NCI-H446 treated with DMSO at 0.1 percent for 48 hours (cell line): Measurements from ENCODE around the gene ESR2.
"Not testable (repeated sequence)": the region's sequence is repeated elsewhere in the genome, so short reads cannot be mapped to it uniquely, and the experiment has no call there.

Experiments
- DNase-seq: peaks from one replicate; lab custom pipeline; 2025; lab: John Stamatoyannopoulos, UW

ESR2 gene

DNA sequence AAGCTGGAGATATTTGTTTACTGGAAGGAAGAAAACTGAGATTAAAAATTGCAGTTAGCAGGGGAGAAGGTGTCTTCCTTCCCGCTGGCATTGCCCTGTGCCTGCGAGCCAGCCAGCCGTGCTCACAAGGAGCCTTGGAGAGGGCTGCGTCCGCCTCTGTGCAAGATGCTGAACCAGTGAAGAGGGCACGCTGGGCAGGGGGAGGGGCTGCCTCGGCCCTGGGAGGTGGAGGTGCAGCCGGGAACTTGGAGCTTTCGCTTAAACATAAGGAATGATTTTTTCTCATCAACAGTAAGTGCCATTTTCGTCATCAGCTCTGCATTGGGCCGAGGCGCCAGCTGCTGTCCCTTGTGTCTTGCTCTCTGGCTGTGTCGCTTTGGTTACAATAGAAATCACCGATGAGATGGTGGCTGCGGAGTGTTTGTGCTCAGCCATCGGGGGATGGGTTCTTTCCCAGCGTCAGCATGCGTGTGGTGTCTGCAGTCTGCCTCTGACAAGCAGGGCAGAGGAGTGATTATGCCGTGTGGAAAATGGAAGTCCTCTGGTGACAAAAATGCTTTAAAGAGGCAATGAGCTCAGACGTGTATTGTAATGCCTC is 97.3 kb downstream of the ESR2 start:
- DNase-seq: no peak

DNA sequence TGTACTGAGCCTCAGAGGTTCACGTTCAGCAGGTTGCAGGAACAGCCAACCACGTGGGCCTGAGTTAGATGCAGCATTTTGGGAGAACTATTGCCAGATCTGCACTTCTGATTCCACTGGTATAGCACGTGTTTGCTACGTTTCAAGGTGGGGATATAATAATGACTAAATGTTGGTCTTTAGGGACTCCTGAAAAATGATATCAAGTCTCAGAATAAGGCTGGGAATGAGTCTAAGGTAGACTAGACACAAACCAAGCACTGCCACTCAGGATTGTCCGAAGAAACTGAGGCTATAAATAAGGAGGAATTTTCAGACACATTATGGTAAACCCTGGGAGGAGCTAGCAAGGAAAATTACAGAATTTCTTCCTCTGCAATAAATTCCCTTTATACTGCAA is 98.1 kb downstream of the ESR2 start:
- DNase-seq: no peak

DNA sequence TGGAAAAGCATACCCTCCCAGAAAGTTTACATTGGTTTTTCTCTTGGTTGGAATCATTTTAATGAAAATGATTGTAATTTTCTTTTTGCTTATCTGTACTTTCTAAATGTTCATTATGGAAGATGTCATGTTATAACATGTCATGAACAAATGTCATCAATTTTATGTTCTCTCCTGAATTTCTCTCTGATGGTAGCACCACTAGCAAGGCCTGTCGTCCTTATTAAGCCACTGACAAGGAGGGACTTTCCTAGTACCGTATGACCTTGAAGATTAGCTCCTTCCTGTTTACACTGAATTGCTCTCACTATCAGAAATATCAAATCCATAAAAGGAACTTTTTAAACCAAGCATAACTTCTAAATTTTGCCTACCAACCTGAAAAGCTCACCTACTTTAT is 99.0 kb downstream of the ESR2 start:
- DNase-seq: no peak

DNA sequence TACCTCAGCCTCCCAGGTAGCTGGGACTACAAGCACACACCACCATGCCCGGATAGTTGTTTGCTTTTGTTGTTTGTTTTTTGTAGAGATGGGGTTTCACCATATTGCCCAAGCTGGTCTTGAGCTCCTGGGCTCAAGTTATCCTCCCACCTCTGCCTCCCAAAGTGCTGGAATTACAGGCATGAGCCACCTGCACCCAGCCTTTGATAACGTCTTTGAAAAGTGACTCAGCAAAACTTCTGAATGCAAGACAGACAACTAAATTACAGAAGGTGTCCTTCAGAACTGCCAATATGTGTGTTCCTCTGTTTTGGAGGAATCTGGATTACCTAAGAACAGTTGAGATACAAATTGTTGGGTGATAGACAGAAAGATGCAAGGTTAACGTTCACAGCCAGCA is 99.8 kb downstream of the ESR2 start:
- DNase-seq: no peak

DNA sequence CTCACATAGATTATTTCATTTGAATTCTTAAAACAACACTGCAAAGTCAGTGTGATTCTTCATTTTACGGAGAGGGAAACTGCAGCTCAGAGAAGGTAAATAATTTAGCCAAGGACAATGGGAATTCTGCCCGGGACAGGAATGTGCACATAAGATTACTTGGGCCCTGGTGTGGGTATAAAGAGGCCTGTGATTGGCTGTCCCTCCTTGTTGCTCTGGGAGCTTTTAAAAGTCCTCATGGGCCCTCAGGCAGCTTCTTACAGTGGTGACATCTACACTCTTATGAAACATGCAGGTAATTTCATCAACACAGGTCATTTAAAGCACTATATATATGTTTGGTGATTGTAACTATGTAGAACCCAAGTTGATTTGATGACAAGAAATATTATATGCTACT is 100.3 kb downstream of the ESR2 start:
- DNase-seq: no peak

DNA sequence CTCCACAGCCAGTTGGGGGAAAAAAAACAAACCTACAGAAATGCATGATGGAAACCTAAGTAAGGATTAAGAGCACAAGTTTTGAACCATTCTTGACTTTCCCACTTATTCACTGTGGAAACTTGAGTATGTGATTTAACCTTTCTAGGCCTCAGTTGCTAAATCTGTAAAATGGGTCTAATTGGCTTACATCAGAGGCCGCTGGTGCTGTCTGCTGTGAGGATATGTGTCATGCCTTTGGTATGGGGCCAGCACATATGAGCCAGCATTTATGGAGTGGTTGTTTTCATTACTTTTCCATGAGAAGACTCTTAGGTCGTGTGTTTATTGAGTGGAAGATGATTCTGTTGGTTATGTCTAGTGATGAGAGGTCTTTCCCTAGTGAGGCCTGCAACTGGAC is 102.4 kb downstream of the ESR2 start:
- DNase-seq: no peak

DNA sequence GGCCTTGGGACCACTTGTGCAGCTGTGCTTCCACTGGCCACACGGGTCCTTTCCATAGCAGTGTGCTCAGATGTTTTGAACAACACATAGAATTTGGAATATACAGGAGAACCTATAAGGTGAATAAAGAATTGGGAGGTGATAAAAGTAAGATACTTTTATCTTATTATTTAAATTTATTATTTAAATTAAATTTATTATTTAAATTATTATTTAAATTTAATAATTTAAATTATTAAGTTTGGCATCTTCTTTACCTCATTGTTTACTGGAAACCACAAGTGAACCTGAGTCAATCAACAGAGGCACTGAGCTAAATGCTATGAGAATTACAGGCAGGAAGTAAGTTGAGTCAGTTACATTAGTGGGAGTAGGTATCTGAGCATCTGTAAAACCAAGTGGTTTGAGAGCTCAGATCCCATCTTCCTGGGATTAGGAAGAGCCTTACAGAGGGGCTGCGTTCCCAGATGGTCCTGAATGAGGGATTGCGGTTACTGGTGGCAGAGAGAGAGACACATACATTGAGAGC is 103.1 kb downstream of the ESR2 start:
- DNase-seq: no peak

DNA sequence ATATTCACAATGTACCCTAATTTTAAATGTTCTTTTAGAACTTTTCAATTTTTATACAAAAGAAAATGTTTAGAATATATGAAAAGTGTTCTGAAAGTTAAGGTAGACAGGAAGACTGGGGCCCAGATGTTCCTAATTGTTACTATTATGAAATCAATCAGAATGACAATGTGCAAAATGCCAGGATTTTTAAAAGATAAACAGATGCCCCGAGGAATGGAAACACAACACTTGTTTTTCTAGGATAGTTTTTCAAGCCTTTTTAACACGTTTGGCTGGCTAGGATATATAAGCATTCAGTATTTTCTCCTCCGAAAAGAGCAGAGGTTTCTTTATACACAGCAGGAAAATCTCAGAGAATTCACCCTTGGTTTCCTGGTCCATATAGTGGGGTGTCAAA is 106.8 kb downstream of the ESR2 start:
- DNase-seq: no peak

DNA sequence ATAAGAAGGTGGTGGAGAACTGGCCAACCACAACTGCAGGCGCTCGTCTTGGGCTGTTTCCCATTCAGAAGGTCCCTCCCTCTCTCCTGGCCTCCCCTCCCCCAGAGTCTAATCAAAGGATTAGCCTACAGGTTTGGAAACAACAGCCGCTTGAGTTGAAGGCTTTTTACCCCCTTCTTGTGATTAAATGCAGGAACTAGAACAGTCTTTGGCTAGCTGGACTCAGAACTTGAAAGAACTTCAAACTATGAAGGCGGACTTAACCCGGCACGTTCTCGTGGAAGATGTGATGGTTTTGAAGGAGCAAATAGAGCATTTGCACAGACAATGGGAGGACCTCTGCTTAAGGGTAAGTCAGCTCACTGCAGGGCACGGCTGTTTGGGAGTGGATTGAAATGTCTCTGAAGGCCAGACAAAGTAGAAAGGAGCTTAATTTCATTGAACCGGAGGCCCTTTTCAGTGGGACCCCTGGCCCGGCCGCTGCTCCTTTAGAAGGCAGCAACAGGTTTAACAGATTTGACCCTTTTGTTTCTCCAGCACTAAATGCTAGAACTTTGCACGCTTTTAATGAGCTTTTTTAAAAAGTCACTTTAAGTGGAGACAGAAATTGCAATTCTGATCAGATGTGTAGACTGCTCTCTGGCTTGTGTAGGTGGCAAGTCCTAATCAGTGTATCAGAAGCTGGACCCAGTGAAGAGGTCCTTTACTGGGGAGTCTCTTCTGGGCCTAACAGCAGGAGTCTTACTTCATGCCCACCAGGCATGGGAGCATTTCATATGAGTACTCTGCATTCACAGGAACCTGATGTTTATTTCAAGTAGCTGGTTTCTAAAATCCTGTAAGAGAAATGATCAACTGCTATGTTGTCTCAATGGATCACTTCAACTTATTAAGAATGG is 107.7 kb downstream of the ESR2 start:
- no peak for DNase-seq

DNA sequence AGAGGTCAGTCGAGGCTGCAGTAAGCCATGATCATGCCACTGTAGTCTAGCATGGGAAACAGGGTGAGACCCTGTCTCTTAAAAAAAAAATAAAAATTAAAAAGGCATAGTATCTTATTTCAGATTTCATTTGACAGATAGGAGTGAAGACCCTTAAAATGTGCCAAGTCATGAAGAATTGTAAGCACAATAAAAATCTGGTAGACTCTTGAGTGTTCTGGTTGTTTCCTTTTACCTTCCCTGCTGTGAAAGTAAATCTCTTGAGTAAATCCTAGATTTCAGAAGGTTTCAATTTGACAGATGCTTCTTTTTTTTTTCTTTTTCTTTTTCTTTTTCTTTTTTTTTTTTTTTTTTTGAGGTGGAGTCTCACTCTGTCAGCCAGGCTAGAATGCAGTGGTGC is 109.0 kb downstream of the ESR2 start:
- DNase-seq: no peak

DNA sequence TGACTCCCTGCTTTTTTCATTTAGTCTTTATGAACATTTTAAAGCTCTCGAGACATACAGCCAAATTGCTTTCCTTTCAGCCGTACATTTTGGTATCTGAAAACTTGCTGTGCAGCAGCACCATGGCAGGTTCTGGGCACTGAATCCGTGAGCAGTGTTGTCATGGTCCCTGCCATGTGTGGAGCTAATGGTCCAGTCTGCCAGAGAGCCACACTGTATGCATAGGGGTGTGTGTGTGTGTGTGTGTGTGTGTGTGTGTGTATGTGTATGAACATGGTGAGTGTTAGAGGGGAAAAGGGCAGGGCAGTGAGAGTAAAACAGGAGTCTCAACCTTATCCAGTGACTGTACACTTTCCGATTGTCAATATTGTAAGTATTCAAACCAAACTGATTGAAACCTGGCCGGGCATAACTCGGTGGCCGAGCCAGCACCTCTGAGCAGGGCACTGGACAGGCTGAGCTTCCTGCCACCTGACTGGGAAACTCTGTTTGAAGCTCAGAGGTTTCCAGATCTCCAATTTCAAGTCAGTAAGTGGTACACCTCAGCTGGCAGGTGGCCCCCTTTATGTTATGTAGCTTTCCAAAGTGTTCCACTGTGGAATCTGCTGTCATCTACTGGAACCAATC is 110.0 kb downstream of the ESR2 start:
- DNase-seq: no peak

DNA sequence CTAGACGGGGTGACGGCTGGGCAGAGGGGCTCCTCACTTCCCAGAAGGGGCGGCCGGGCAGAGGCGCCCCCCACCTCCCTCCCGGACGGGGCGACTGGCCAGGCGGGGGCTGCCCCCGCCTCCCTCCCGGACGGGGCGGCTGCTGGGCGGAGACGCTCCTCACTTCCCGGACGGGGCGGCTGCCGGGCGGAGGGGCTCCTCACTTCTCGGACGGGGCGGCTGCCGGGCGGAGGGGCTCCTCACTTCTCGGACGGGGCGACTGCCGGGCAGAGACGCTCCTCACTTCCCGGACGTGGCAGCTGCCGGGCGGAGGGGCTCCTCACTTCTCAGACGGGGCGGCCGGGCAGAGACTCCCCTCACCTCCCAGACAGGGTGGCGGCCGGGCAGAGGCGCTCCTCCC is 111.3 kb downstream of the ESR2 start:
- not testable (repeated sequence) for DNase-seq

DNA sequence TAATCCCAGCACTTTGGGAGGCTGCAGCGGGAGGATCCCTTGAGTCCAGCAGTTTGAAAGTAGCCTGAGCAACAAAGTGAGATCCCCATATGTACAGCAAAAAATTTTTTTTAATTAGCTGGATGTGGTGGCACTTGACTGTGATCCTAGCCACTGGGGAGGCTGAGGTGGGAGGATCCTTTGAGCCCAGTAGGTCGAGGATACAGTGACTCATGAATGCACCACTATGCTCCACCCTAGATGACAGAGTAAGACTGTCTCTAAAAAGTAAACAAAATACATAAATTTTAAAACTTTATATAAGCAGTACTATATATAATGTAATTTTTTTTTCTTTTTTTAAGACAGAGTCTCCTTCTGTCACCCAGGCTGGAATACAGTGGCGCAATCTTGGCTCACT is 115.4 kb downstream of the ESR2 start:
- DNase-seq: no peak

DNA sequence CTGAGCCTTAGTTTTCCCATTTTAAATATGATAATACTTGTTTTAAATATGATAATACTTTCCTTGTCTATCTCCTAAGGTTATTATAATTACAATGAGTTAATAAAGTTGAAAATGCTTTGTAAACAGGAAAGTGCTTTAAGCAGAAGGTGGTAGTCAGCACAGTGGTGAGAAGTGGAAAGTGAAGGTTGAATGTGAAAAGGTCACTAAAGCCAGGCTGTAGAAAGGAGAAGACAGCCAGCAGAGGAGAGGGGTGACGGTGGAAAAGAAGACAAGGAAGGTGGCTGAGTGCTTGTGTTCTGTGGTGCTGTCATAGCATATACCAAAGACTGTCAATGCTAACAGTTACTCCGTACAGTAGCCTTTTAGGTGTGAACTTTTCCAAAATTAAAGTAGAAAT is 117.8 kb downstream of the ESR2 start:
- DNase-seq: no peak

DNA sequence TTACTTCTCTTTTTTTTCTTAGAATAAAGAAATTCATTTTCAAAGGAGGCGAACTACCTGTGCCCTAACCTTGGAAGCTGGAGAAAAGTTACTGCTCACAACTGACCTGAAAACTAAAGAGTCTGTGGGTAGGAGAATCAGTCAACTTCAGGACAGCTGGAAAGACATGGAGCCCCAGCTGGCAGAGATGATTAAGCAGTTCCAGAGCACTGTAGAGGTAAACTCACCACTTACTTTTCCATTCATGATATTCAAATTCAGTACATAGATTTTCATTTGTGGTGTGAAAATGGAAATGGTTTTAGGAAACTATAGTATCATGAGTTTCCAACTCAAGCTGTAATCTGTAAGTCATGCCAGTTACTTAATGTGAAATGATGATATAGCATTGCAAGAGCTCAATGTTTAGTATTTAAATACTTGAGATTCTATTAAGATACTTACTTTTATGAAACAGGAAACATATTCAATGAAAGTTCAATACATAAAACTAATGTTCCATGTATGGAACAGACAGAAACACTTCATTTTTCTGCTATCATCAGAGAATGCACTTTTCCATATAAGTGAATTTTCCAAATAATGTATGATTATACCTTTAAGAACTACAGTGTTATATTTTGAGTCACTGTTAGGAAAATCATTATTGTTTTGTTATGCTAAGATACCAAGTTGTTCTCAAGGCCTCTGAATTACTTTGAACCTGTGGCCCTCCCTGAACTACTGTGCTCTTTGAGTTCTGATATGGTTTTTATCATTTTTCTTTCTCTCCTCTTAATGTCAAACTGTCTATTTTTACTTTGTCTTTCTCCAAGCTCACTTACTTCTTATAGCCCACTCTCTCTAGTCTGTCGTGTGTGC is 119.0 kb downstream of the ESR2 start:
- no peak for DNase-seq

DNA sequence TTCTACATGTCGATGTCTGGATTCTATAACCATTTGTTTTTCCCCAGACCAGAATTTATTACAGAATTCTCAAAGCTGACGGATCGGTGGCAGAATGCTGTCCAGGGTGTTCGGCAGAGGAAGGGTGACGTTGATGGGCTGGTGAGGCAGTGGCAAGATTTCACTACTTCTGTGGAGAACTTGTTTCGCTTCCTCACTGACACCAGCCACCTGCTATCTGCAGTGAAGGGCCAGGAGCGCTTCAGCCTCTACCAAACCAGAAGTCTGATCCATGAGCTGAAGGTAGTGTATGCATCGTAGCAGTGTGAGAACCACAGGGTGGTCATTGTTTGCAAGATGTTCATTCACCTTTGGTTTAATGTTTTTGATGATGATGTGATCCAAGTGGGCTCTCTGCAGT is 124.0 kb downstream of the ESR2 start:
- no peak for DNase-seq

DNA sequence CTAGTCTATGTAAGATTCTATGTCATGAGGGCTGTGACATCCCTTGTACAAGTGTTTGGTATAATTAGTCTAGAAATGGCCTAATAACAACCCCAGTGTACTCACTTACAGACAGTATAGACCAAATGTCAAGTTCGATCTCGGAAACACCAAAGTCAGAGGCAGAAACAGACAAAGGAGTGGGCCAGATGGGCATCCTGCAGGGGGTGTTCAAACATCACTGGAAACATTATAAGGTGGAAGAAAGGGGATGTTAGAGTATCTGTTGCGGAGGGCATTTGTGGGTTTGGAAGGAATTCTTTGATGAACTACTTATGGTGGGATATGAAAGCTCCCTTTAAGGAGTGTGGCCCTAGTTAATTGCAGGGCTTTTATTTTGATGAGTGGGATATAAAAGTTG is 134.6 kb downstream of the ESR2 start:
- DNase-seq: no peak

DNA sequence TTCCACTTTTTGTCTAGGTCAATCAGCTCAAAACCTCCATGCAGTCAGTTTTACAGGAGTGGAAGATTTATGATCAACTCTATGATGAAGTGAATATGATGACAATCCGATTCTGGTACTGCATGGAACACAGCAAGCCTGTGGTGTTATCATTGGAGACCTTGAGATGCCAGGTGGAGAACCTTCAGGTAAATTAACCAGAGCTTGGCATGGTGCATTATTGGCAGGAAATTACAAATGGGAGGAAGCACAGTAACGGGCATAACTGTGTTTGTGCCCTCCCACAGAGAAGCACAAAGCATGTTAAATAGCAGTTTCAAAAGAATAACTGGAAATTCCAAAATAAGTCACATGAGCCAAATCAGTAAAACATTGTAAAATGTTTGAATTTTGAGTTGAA is 135.6 kb downstream of the ESR2 start:
- DNase-seq: no peak

DNA sequence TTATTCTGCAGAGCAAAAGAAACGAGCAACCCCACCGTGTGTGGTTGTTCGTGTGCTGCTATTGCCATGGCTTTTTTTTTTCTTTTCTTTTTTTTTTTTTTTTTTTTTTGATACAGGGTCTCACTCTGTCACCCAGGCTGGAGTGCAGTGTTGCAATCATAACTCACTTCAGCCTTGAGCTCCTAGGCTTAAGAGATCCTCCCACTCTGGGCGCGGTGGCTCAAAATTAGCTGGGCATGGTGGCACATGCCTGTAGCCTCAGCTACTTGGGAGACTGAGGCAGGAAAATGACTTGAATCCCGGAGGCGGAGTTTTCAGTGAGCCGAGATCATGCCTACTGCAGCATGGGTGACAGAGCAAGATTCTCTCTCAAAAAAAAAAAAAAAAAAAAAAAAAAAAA is 144.2 kb downstream of the ESR2 start:
- DNase-seq: no peak

DNA sequence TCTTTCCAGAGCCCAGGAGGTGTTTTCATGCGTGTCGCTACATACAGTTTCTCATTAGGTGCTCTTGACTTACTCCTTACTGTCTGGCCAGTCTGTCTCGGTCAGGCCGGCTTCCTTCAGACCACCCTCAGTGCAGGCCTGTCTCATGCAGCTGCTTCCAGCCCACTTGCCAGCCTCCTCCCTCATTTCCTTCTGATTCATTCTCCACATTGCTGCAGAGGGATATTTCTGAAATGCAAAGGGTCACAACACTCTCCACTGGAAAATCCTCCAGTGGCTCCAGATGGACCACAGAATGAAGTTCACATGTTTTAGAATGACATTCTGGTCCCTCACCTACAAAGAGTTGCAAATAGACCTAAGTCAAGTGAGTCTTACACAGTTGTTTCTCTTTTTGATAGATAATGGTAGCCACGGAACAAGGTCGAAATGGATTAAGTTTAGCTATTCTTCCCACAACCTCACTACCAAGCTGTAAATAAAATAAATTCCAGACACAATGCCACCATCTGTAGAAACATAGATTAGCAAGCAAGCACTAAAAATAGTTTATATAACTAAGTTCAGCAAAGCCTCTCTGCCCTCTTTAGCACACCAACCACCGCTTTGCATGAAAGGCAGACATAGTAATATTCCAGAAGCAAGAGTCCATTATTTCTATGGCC is 146.9 kb downstream of the ESR2 start:
- DNase-seq: no peak

DNA sequence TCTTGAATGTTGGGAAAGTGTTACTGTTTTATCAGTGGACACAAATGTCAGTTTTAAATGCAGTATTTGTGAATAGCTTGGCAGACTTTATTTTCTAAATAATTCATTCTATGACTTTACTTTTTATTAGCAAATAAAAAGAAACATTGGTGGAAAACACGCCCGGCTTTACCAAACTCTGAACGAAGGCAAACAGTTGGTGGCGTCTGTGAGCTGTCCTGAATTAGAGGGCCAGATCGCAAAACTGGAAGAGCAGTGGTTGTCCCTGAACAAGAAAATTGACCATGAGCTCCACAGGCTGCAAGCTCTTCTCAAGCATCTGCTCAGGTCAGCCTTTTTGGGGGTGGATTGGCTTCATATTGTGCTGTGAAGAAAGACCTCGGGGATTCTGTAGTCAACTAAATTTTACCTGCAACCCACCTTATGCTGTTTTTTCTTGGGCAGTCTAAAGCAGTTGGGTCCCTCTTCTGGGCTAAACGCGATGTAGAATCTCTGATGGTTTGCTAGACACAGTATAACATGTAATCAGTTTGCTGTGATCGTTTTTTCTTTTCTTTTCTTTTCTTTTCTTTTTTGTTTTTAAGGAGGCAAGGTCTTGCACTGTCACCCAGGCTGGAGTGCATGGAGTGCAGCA is 156.4 kb downstream of the ESR2 start:
- DNase-seq: no peak
